Activated T-cell treated with anti-CD3 and anti-CD28 coated beads, Interleukin-2, amount 50 U/mL, for 1 hour (primary cell): Measurements from ENCODE around the gene ADAMTS9.

Experiments
- DNase-seq: peaks from one replicate; pipeline ENCODE4 v3.0.0-alpha.2; 2020

Gene ADAMTS9

DNA sequence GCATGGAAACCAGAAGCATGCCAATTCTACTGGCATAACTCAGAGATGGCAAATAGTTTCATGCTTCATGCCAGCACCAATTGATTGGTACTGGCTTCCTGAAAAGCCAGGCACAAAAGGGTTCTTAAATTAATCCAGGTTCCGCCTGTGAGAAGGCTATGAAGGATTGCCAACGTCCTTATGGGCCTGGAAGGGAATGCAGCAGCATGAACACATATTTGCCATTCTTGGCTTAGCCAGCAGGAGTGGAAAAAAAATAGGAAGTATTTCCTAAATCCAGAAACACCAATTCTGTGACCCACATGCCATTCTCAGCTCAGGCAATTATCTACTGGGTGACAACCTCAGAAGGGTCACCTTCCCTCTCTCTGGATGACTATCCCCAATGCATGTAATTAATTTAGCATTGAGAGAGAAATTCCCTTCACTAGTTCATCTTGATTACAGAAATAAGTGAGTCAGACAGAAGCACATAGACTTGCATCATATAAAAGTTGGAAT lies 36.0 kb downstream of the ADAMTS9 start:
- DNase-seq = no peak

DNA sequence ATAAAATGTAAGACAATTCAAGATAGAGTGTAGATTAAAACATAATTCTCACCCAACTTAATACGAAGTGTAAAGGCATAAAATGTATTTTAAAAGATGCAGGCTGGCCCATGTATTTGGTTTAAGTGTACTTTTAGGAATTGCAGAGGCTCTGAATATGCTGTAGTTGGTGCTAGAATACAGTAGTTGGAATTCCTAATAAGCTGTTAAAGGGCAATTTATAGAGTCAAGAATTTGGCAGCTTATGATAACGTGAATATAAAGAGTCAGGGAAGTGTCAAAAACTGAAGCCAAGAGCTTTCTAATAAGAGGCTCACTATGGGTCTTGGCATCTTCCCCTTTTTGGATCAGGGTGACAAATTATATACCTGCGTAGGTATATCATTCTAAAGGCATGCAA lies 36.5 kb downstream of the ADAMTS9 start:
- no peak for DNase-seq

DNA sequence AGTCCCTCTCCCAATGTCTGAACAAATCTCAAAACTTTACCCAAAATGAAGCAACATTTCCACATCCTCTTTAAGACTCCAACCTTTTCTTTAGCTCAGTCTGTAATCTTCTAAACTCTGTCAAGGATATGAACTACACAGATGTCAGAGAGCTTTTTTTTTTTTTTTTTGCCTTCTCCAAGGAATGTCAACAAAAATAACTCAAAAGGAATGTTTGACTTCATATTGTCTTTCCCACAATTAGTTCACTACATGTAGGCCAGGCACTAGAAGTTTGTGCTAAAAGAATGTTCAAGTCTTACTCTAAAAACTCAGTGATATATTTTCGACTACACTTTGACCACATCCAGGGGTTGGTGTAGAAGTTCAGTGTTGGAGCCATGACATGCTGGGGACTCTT lies 37.1 kb downstream of the ADAMTS9 start:
- no peak for DNase-seq

DNA sequence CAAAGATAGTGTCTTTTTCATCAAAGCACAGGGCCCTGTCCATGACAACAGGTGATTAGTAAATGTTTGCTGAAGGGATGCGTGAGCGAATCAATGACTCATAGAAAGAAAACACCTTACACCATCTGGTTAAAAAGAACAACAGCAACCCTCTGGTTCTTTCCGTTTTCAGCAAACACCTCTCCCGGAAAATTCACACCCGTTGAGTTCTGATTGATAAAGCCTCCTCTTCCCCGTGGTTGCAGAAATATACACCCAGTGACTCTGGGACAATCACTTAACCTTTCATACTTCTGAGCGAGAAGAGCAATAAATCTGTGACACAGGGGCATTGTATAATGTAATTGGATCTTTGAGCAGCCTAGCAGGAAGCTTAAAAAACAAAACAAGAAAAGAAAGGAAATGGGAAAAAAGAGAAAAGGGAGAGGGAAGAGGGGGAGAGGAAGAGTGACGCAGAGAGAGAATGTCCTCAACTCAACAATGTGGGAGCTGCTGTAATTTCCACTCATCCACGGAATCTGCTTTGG lies 37.6 kb downstream of the ADAMTS9 start:
- no peak for DNase-seq

DNA sequence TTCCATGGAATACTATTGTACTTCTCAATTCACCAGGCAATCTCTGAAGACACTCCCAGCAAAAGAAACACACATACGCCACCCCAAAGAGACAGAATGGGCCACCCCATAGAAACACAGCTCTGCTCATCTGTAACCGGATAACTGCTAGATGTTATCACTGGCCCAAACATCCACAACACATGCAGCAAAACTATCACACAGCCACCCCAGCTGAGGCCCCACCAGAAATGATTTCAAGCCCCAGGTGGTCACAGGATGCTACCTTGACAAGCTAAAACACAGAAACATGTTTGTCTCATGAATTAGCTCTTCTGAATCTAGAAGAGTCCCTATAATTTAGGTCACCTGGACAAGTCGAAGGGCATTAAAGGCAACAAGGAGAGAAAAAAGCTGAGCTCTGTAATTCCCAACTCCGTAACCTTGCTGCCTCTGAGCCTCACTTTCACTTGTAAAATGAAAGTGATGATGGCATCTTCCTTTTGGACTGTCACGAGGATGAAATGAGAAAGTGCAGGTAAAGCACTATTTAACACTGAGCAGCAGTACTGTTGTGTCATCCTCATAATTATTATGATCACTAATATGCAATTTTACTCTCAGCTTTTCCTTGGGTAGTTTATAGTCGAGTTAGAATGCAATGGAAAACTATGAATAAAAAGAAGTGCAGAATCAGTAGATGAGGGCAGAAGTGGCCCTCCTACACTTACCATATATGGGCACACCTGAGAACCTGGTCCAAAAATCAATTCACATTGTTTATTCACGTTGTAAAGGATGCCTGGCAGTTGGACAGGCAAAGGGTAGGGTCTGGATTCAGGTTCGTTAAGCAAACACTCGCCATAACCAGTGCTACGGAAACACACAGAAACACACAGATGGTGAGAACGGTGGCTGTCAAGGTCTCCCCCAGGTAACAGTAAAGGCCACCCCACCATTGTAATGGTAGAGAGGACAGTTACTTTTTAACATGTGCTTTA lies 38.6 kb downstream of the ADAMTS9 start:
- no peak for DNase-seq

DNA sequence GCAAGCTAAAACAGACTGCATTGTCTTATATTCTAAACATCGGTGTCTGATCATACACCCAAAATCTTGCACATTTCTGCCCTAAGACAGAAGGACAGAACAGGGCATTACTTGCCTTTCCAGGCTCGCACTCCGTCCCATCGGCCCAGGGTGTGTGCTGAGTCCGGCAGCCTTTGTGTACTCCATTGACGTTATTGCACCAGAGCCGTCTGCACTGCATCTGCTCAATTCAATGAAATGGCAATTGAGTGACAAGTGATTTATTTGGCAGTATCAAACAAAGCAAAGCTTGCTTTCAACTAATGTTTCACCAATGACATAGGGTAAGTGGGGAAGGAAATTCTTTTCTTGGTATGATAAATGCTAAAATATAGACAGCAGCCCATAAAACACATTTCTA lies 40.0 kb downstream of the ADAMTS9 start:
- DNase-seq = no peak

DNA sequence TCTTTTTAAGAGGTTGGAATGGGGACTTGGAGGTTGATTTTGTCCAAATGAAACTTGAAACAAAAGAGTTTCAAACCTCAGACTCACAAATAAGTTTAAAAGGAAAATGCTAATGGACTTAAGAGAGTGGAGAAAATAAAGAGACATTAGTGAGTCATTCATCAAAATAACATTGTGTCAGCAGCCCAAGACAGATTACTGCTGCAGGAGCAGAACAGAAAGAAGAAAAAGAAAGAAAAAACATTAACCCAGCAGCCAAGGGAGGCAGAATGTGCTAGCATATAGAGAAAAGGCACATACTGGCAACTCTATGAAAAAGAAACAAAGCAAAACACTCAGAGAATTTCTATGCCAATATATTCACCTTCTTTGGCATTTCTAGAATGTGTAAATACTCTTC lies 42.6 kb downstream of the ADAMTS9 start:
- DNase-seq = no peak

DNA sequence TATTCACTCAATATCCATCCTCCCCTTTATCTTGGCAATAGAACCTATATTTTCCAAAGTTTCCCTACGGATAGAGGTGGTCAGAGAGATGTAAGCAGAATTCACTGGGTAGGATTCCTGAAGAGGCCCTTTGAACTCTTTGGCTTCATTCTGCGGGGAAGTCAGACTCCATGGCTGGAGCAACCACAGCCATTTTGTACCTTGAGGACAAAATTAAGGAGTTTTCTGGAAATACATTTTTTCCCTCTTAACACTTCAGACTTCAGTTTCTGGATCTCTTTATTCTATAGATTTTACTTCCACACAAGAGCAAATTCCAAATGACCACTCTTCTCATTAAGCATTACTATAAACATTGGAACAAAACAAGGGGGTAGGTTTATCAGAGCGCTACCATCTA lies 43.3 kb downstream of the ADAMTS9 start:
- DNase-seq = no peak

DNA sequence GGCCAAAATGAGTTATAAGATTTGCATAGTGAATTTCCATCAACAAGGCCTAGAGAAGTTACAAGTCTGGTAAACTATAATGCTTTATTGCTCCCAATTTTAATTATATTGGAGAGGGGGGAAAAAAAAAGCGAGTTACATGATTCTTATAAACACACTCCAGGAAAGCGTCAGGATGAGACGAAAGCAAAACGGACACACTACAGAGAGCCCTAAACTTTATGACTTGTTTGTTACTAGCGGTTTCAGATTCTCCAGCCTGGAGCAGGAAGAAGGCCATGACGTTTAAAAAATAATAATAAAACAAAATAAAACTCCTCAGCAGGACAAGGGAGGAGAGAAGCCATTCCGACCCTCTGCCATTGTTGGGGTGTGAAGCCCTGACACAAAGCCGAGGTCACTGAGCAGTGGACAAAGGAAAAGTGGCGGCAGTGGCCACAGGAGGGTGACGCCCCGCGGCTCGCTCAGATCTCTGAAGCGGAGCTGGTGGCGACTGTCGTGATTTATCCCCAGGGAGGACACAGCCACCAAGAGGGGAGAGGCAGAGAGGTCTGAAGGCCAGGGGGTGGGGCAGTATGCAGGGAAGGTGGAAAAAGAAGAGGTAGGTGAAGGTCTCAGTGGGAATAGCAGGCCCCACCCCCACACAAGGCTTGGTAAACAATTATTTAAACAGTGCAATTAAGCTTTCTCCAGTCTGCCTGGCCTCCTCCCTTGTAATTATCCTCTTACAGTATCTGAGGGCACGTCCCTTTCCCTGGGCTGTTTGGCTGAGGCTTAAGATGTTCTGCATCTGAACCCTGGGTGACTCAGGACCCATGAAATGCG lies 45.3 kb downstream of the ADAMTS9 start:
- no peak for DNase-seq

DNA sequence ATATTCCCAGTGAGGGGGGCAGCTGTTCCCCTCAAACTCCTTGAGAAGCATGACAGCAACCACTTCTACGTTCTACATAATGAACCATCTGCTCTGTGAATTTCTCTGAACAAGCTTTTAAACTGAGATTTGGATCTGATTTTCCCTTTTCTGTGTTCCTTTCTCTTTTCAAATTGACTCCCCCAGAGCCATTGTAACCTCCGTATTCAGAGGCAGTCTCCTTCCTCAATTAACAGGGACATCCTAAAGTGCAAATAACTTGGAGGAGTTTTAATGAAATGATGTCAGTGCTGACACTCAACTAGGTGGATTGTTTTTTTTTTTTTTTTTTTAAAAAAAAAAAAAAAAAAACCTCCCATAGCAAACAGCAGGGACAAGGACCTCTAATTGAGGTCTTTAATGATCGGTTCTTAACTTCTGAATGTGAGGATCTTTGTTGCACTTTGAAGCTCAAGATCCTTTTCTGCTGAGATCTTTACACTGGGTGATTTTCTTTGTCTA lies 48.8 kb downstream of the ADAMTS9 start:
- no peak for DNase-seq

DNA sequence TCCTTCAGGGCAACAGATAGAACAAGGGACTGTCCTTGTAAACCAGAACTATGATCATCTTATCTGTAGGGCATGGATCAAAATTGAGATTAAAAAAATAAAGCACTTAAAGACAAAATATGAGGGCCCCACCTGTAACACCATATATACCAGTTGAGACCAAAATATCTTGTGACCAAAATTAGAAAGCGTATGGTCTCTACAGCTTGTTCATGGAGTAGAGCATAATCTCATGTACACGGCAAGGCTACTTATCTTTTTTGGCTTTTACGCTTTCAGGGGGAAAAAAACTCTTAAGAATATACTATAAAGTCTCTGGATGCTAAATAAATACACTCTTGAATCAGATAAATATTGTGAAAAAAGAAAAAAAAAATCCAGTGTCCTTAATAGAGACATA lies 49.3 kb downstream of the ADAMTS9 start:
- no peak for DNase-seq

DNA sequence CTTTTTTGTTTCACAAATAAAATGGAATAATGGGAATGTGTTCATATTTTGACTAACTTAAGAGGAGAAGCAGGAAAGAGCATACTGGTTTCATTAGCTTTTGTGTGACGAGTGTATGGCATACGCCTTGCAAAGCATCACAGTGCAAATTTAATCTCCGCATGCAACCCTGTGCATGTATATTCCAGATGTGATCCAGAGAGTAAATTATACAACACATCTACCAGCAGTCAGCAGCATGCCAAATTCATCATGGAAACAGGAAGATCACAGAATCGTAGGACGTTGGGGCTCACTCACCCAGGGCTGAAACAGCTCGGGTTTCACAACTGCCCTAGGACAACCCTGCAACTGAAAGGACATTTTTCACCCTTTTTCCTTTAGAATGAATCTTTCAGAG lies 53.4 kb downstream of the ADAMTS9 start:
- no peak for DNase-seq

DNA sequence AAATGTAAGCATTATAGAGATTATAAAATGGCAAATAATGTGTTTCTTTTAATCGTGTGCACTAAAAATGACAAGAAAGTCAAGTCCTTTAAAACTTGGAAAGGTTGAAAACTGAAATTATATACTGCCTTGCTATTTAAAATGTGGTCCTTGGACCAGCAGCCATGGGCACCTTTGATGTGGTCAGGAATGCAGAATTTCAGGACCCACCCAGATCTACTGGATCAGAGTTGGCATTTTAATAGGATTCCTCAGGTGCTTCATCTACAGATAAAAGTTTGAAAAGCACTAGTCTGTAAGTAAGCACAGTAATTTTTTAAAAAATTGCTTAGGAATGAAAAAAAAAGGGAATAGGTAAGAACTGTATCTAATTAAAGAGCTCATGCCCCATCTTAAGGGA lies 55.8 kb downstream of the ADAMTS9 start:
- DNase-seq = no peak

DNA sequence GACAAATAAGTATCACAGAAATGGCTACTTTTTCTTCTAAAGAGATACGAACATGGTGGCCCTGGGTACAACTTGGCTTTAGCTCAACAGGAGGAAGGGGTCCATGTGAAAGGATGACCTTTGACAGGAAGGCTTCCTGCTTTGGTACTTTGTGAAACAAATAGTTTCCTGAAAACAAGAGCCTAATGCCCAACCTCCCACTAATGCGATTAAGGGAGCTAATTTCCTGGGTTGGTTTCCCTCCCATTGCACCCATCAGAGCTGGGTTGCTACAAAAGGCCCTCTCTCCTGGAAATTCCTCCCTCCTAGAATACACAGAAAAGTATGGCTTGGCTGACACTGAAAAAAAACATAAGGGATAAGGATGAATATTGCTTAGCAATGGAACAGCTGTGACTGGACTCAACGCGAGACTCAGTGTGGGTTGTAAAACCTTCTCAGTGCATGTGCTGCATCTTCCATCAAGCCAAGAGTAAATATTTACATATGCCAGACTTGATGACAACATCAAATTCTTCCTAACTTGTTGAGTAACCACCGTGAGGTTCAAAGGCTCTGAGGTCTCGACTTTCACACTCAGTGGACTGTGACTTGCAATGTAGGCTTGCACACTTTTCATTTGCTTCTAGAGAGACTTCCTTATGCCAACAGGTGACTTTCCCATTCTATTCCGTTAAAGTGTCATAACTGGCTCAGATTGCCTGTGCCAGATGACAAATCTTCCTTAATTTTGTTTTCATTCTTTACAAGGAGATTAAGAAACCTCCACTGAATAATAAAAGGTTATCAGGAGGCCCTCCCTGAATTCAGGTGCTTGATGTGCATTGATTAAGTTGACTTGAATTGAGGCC lies 60.1 kb downstream of the ADAMTS9 start:
- no peak for DNase-seq

DNA sequence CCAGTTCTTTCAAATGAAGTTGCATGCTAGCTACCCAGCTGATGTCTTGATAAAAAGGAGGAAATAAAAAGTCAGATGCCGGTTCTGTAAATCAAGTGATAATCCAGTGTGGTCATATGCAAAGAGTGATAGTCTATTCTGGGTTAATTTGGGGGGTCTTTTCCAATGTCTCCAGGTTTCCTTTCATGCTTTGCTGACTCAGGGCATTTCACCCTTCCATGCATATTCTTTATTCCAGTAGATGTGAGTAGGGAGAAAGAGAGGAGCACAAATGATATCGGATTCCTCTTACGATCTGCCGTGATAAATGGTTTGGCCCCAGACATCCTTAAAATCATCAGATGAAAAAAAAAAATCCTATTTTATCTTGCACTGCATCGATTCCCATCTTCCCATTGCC lies 60.8 kb downstream of the ADAMTS9 start:
- no peak for DNase-seq

DNA sequence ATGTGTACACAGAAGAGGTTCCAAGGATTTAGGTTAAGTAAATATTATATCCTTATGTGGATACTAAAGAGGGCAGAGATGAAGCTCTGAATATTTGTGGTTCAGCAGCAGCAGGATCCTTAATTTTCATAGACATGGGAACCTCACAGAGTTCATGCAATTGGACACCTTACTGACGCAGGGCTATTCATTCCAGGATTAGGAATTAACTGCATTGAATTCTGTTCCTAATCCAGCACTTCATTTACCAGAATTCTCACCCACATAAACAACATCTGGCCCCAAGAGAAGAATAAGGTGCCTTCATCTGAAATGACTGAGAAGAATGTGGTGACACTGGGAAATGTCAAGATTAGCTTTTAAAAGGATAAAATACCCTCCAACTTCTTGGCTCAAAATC lies 62.4 kb downstream of the ADAMTS9 start:
- DNase-seq = no peak

DNA sequence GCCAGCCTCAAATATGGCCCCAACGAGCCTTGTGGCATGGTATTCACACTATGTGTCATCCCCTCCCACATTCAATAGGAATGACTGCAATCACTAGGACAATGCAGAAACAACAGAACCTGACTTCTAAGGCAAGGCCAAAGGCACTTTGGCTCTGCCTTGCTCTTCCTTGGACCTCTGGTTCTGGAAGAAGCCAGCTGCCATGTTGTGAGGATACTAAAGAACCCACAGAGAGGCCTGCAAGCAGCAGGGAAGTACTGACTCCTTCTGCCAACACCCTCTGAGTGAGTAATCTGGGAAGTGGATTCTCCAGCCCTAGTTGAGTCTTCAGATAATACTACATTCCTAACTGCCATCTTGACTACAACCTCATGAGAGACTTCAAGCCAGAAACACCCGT lies 64.7 kb downstream of the ADAMTS9 start:
- DNase-seq = no peak

DNA sequence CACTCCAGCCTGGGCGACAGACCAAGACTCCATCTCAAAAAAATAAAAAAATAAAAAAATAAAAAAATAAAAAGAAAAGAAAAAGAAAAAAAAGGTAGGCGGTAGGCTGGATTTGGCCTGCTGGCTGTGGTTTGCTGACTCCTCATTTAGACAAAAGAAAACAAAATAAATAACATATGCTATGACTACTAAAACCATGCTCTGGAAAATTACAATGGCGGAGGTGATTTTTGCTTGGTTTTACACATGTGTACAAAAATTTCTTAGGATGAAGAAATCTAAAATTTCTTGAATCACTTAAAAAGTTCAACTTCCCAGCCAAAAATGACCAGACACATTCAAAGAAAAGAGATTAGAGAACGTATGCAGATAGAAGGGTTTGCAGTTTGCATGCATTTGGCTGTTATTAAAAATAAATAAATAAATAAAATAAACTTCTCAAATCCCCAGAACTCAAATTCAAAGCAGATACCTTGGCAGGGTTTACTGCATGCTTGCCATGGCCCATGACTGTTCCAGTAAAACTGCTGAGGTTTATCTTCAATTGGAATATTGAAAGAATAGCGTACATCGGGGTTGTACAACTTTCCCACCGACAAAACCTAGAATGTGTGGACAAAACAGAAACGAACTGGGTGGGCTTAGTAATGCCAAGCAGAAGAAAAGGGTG lies 65.9 kb downstream of the ADAMTS9 start:
- no peak for DNase-seq

DNA sequence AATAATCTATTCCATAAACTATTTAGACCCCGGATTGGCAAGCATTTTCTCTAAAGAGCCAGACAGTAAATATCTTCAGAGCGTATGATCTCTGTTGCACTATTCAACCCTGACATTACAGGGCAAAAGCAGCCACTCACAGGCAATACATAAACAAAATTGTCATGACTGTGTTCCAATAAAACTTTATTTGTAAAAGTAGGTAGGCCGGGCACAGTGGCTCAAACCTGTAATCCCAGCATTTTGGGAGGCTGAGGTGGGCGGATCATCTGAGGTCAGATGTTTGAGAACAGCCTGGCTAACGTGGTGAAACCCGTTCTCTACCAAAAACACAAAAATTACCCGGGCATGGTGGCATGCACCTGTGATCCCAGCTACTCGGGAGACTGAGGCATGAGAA lies 66.5 kb downstream of the ADAMTS9 start:
- no peak for DNase-seq

DNA sequence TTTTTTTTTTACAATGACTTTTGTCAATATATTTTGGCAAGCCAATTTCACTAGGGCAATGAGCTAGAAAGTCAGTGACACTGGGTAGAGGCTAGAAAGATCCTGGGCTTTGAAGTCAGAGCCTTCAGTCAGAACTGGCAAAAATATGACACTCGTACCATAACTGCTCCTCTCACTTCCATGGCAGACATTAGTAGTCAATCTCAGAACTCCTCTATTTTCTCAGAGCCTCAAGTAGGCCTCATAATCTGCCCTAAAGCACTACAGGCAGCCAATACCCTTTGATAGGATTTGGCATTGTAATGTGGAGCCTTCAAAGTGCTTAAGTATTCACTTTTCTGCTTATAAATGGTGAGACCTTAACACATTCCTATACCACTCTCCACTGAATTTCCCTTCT lies 67.8 kb downstream of the ADAMTS9 start:
- no peak for DNase-seq

DNA sequence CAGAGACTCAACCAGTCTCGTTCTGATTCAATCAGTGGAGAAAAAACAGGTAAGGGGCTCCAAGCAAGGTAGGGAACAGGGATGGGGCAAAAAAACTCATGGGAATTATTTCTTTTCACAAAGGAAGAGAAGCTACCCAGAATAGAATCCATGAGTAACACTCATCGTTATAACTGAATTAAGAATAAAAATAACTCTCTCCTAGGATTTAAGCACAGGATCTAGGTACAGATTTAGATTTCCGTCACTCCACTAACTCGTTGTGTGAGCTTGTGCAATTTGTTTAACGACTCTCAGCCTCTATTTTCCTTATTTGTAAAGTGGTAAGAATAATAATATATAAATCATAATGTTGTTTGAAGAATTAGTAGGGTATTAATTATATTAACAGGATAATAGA lies 68.6 kb downstream of the ADAMTS9 start:
- DNase-seq = no peak

DNA sequence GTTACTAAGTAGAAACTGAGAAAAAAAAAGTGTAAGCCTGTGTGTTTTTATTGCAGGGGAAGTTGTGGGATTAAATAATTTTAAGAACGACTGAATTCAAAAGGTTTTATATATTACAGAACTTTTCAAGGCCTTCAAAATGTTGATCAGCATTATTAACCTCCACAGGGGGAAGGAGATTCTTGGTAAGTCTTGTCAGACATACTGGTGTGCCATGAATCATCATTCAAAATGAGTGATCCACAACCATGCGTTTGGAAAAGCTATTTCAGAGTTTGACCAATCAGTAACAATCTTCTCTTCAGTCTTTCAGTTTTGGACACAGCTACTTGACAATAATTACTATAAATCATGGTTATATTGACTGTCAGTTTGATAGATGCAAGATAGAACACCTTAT lies 70.2 kb downstream of the ADAMTS9 start:
- DNase-seq = no peak
